HG03378 (cell line): ENCODE data around the gene ZNF862.

Experiments used
- ATAC-seq: cut with Tn5 transposase; IDR thresholded peaks from one replicate; pipeline ENCODE4 v1.9.1; 2021; ENCODE audit warnings: mild to moderate bottlenecking, moderate library complexity; ENCODE audit not compliant: unreplicated experiment

Gene ZNF862

GRCh38 chr7:149809215-149809614 lies 29.0 kb upstream of the ZNF862 start:
- no peak for ATAC-seq

GRCh38 chr7:149811221-149811620 lies 27.0 kb upstream of the ZNF862 start:
- ATAC-seq = no peak

GRCh38 chr7:149811831-149812490 lies 26.2 kb upstream of the ZNF862 start:
- no peak for ATAC-seq

GRCh38 chr7:149813254-149814035 lies 24.7 kb upstream of the ZNF862 start:
- ATAC-seq = no peak

GRCh38 chr7:149814494-149814893 lies 23.7 kb upstream of the ZNF862 start:
- no peak for ATAC-seq

- ATAC-seq = no peak
Observed at GRCh38 chr7:149815121-149815520, 23.1 kb upstream of the ZNF862 start.

- ATAC-seq = no peak
Observed at GRCh38 chr7:149815661-149816266, 22.4 kb upstream of the ZNF862 start.

- no peak for ATAC-seq
Observed at GRCh38 chr7:149816267-149816751, 21.9 kb upstream of the ZNF862 start.

- ATAC-seq = no peak
Observed at GRCh38 chr7:149816794-149817193, 21.4 kb upstream of the ZNF862 start.

GRCh38 chr7:149817301-149817771 lies 20.8 kb upstream of the ZNF862 start:
- ATAC-seq = no peak

- ATAC-seq = no peak
Observed at GRCh38 chr7:149817836-149818535, 20.2 kb upstream of the ZNF862 start.

GRCh38 chr7:149818536-149818840 lies 19.7 kb upstream of the ZNF862 start:
- ATAC-seq = no peak

- no peak for ATAC-seq
Observed at GRCh38 chr7:149819141-149819960, 18.8 kb upstream of the ZNF862 start.

GRCh38 chr7:149819961-149820340 lies 18.2 kb upstream of the ZNF862 start:
- ATAC-seq = no peak

- no peak for ATAC-seq
Observed at GRCh38 chr7:149820622-149821190, 17.5 kb upstream of the ZNF862 start.

- ATAC-seq = no peak
Observed at GRCh38 chr7:149821191-149822148, 16.7 kb upstream of the ZNF862 start.

GRCh38 chr7:149822353-149822943 lies 15.7 kb upstream of the ZNF862 start:
- no peak for ATAC-seq

GRCh38 chr7:149823191-149823630 lies 15.0 kb upstream of the ZNF862 start:
- no peak for ATAC-seq
